Coronary artery (tissue), 2 donors: Measurements from ENCODE around the gene KCNQ1.

Experiments
- DNase-seq: peaks from one replicate; pipeline ENCODE4 v3.0.0-alpha.2; 2017; ENCODE audit warnings: low spot score
- H3K27ac ChIP-seq, 2 donors: fragments of 200-600 bp; sonication (generic); one replicate each; pipeline ENCODE4 v1.5.1; 2016 to 2019
- H3K4me3 ChIP-seq: fragments of 200-600 bp; sonication (generic); 2 replicates; pipeline ENCODE4 v1.5.1; 2016; ENCODE audit warnings: mild to moderate bottlenecking, moderate library complexity
- TF ChIP-seq, protein P1 (sequence below): fragments of 200-600 bp; sonication (generic); IDR thresholded peaks from one replicate; pipeline ENCODE4 v1.5.1; 2019; ENCODE audit warnings: antibody characterized with exemption

The KCNQ1 gene

GRCh38 chr11:2643746-2644145, 198.9 kb downstream of the KCNQ1 start:
- Histone ChIP-seq H3K27ac (no peak overlapping the region), H3K4me3 (no peak overlapping the region)
- no peak for DNase-seq
- TF ChIP-seq, protein P1, sequence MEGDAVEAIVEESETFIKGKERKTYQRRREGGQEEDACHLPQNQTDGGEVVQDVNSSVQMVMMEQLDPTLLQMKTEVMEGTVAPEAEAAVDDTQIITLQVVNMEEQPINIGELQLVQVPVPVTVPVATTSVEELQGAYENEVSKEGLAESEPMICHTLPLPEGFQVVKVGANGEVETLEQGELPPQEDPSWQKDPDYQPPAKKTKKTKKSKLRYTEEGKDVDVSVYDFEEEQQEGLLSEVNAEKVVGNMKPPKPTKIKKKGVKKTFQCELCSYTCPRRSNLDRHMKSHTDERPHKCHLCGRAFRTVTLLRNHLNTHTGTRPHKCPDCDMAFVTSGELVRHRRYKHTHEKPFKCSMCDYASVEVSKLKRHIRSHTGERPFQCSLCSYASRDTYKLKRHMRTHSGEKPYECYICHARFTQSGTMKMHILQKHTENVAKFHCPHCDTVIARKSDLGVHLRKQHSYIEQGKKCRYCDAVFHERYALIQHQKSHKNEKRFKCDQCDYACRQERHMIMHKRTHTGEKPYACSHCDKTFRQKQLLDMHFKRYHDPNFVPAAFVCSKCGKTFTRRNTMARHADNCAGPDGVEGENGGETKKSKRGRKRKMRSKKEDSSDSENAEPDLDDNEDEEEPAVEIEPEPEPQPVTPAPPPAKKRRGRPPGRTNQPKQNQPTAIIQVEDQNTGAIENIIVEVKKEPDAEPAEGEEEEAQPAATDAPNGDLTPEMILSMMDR: no peak

GRCh38 chr11:2644844-2645778, 200.3 kb downstream of the KCNQ1 start:
- TF ChIP-seq, protein P1: no peak
- no peak overlapping the region for H3K4me3 ChIP-seq
- DNase-seq: no peak
- no peak overlapping the region for H3K27ac ChIP-seq

DNA sequence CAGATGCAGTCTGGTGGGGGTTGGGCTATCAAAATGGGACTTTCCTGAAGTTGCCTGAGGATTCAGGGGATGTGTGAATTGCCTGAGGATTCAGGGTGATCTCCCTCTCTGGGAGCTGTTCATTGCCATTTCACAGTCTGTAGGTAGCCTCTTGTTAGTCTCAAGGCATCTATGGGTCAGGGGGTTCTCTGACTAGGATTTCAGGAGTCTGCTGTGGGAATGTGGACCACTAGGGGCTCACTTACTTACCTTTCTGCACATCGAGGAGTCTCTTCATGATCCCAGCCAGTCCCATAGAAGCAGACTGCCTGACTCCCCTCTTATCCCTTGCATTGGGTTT, 200.9 kb downstream of the KCNQ1 start:
- Histone ChIP-seq H3K27ac (no peak overlapping the region), H3K4me3 (no peak overlapping the region)
- no peak for DNase-seq
- TF ChIP-seq, protein P1: no peak

DNA sequence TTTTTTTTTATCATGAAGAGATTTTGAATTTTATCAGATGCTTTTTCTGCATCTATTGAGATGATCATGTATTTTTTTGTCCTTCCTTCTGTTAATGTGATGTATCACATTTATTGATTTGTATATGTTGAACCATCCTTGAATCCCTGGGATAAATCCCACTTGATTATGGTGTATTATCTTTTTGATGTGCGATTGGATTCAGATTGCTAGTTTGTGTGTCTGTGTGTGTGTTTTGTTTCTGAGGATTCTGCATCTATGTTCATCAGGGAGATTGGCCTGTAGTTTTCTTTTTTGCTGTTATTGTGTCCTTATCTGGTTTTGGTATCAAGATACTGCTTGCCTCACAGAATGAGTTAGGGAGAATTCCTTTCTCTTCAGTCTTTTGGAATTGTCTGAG, 202.4 kb downstream of the KCNQ1 start:
- H3K27ac ChIP-seq: no peak overlapping the region
- DNase-seq: no peak
- no peak overlapping the region for H3K4me3 ChIP-seq
- TF ChIP-seq, protein P1: no peak

DNA sequence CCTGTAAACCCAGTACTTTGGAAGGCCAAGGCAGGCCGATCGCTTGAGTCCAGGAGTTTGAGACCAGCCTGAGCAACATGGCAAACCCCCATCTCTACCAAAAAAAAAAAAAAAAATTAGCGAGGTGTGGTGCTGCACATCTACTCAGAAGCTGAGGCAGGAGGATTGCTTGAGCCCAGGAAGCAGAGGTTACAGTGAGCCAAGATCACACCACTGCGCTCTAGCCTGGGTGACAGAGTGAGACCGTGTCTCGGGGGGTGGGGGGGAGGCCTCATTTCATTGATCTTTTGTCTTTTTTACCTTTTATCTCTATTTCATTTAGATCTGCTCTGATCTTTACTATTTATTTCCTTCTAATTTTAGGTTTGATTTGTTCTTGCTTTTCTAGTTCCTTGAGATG, 203.1 kb downstream of the KCNQ1 start:
- TF ChIP-seq, protein P1: no peak
- no peak for DNase-seq
- Histone ChIP-seq H3K27ac (no peak overlapping the region), H3K4me3 (no peak overlapping the region)

GRCh38 chr11:2649400-2649799, 204.6 kb downstream of the KCNQ1 start:
- no peak for DNase-seq
- no peak overlapping the region for H3K27ac ChIP-seq
- no peak overlapping the region for H3K4me3 ChIP-seq
- TF ChIP-seq, protein P1: no peak

DNA sequence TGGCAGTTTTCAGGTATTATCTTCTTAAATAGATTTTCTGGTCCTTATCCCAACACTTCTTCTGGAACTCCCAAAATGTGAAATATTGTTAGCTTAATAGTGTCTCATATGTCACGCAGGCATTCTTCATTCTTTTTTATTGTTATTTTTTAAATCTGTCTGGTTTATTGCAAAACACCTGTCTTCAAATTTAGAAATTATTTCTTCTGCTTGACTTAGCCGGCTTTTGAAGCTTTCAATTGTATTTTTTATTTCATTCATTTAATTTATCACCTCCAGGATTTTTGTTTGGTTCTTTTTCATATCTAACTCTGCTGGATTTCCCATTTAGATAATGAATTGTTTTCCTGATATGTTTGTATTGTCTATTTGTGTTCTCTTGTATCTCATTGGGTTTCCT, 205.0 kb downstream of the KCNQ1 start:
- no peak for DNase-seq
- H3K27ac ChIP-seq: no peak overlapping the region
- TF ChIP-seq, protein P1: no peak
- H3K4me3 ChIP-seq: no peak overlapping the region
